KBM-7 (cell line): ENCODE measurements around the gene PHLPP1.
A peak's percentile ranks its signal among the peaks of the same experiment; 100 is the strongest.
"Not testable (repeated sequence)": the region's sequence is repeated elsewhere in the genome, so short reads cannot be mapped to it uniquely, and the experiment has no call there.

Experiments used
- DNase-seq: peaks from one replicate; pipeline ENCODE4 v3.0.0-alpha.2; 2015
- in situ Hi-C: fragments of 300-500 bp; cut with MboI; formaldehyde crosslinking; loops from 2 replicates; pipeline ENCODE4 v1.14.3; 2020; ENCODE audit warnings: low sequenced_read_pairs, low pct_unique_long_range_greater_than_20kb, mixed read lengths

Gene PHLPP1

GRCh38 chr18:62900132-62900883 is 185.0 kb downstream of the PHLPP1 start:
- in situ Hi-C loops: no loop called here
- DNase-seq: no peak

- in situ Hi-C loops: no loop called here
- DNase-seq: no peak
Observed at GRCh38 chr18:62902776-62903175, 187.4 kb downstream of the PHLPP1 start.

GRCh38 chr18:62904396-62905285 is 189.3 kb downstream of the PHLPP1 start:
- DNase-seq: no peak
- in situ Hi-C loops: no loop called here

DNA sequence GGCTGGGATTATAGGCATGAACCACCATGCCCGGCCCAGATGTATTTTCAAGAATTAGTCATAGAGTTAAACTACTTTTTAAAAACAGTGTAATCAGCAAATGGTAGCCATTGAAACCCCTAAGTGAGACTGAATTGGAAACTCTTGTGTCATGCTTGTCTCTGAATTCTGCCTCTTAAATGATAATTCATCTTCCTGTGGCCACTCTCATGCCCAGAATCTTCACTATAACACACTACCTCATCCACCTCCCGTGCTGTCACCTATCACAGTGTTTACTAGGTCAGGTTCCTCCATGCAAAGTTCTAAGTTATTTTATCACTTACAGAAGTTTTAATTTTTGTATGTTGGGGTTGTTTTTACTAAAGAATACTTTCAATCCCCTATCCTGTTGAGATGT is 197.5 kb downstream of the PHLPP1 start:
- no peak for DNase-seq
- in situ Hi-C loops: no loop called here

DNA sequence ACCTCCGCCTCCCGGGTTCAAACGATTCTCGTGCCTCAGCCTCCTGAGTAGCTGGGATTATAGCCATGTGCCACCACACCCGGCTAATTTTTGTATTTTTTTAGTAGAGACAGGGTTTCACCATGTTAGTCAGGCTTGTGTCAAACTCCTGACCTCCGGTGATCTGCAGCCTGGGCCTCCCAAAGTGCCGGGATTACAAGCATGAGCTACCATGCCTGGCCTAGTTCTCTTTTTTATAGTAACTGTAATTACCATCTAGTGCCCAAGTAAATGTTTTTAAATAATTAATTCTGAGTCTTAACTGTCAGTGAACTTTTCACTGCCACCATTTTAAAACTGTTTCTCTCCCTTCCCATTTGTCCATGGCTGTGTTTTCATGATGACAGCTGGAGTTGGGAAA is 198.5 kb downstream of the PHLPP1 start:
- in situ Hi-C loops: not testable (repeated sequence)

GRCh38 chr18:62914871-62915392 is 199.6 kb downstream of the PHLPP1 start:
- in situ Hi-C loops: no loop called here
- DNase-seq: no peak

More for the DNA sequence above, 198.5 kb downstream of the PHLPP1 start:
- DNase-seq: not testable (repeated sequence)

DNA sequence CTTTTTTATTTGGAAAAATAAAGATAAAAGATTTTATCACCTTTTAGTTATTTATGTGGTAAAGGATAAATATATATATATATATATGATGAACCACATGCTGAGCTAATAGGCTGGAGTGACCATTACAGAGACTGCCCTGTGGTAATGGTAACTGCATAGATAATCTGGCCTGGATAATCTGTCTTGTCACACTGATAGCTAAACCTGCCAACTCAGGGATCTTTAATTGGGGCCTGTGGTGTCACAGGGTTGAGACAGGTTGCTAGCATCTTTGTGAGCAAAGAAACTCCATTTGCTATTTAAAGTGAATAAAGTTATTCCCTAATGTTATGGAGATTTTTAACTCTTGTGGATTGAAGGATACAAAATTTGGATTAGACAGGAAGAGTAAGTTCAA is 203.0 kb downstream of the PHLPP1 start:
- in situ Hi-C loops: no loop called here
- no peak for DNase-seq

DNA sequence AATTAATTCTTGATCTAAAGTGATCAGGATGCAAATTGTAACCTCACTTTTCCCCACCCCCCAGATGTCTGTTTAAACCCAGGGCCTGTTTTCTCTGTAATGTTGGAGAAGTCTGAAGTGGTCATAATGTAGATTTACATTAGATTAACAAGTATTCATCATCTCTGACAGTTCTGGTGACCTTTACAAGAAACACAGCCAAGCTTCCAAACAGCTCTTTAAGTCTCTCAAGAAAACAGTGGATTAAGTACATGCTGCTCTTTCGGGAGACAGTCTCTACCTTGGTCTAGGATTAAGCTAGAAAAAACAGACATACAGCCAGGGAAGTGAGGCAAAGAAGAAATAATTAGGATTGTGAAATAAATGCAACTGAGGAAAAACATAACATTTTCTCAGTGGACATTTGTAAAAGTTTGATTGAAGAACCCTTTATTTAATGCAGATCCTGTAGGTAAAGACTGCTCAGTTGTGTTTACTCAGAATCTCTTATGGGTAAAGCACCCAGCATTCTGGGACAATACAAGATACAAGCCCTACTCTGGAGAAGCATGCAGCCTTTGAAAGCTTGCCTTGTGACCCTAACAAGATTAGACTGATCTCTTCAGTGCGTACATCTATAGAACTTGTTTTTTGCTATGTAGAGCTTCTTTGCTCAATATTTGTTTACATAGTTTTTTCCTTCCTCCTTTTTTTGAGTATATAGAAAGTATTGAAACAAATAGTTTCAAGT is 203.9 kb downstream of the PHLPP1 start:
- in situ Hi-C loops: no loop called here
- DNase-seq: no peak

GRCh38 chr18:62925031-62925688 is 209.8 kb downstream of the PHLPP1 start:
- in situ Hi-C loops: no loop called here
- no peak for DNase-seq

DNA sequence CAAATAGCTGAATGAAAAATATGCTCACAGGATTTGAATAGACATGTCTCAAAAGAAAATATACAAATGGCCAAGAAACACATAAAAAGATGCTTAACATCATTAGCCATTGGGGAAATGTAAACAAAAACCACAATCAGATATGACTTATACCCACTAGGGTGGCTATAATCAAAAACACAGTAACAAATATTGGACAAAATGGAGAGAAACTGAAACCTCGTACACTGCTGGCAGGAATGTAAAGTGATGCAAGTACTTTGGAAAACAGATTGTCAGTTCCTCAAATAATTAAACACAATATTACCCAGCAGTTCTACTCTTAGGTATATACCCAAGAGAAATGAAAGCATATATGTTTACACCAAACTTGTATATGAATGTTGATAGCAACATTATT is 213.0 kb downstream of the PHLPP1 start:
- in situ Hi-C loops: no loop called here
- no peak for DNase-seq

DNA sequence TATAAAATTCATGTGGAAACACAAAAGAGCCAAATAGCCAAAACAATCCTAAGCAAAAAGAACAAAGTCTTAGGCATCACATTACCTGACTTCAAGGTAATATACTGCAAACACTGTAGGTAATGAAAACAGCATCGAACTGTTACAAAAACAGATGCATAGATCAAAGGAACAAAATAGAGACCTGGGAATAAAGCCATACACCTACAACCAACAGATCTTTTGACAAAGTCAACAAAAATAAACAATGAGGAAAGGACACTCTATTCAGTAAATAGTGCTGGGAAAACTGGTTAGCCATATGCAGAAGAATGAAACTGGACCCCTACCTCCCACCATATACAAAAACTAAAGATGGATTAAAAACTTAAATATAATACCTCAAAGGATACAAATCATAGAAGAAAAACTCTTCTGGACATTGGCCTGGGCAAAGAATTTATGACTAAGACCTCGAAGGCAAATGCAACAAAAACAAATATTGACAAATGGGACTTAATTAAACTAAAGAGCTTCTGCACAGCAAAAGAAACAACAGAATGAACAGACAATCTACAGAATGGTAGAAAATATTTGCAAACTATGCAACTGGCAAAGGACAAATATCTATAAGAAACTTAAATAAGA is 218.0 kb downstream of the PHLPP1 start:
- DNase-seq: no peak
- in situ Hi-C loops: no loop called here

GRCh38 chr18:62935994-62936393 is 220.7 kb downstream of the PHLPP1 start:
- no peak for DNase-seq
- in situ Hi-C loops: no loop called here

GRCh38 chr18:62937065-62937464 is 221.7 kb downstream of the PHLPP1 start:
- in situ Hi-C loops: no loop called here
- no peak for DNase-seq

DNA sequence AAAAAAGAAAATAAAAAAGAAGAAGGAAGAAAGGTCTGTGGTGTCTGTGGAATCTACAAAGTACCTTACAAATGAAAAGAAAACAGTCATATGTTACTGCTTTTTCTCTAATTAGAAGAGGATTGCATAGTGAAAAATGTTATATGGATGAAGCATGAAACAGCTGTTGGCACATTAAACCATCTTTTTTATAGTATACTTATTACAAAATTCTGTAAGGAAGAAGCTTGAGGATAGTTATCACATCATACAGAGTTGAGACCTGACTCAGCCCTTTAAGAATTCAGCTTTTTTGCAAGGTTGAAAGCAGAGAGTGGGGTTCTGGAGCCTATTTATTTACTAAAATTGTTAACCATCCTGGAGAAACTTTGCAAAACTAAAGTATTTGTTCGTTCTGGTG is 222.7 kb downstream of the PHLPP1 start:
- no peak for DNase-seq
- in situ Hi-C loops: no loop called here

DNA sequence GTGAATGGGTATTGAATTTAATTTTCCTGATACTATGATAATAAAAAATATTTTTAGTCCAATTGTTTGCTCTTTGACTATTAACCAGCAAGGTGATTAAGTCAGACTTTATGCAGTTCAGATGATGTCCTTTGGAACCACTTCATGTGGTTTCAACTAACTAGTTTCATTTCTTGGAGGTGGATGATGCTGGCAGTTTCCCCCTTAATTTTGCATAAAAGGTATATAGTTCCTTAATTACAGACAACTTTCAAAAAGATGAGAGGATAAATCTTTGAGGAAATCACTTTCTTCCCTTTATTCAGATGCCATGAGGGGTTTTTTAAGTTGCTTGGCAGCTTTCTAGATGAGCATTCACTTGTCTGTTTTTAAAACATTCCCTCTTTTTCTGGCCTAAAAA is 223.1 kb downstream of the PHLPP1 start:
- in situ Hi-C loops: no loop called here

GRCh38 chr18:62939433-62939832 is 224.1 kb downstream of the PHLPP1 start:
- DNase-seq: peak; percentile 94
- in situ Hi-C loops: no loop called here

More for the DNA sequence above, 223.1 kb downstream of the PHLPP1 start:
- DNase-seq: no peak

- no peak for DNase-seq
- in situ Hi-C loops: no loop called here
Observed at GRCh38 chr18:62939926-62940325, 224.6 kb downstream of the PHLPP1 start.

- in situ Hi-C loops: no loop called here
- no peak for DNase-seq
Observed at GRCh38 chr18:62942578-62942977, 227.2 kb downstream of the PHLPP1 start.

GRCh38 chr18:62944454-62944853 is 229.1 kb downstream of the PHLPP1 start:
- no peak for DNase-seq
- in situ Hi-C loops: no loop called here
